H9 (cell line): ENCODE measurements around the gene MED15. TPM values are rescaled to one million over a fixed set of nuclear protein-coding genes. Genes with fewer than 3 reads are reported as not detected.
"Not testable (repeated sequence)": the region's sequence is repeated elsewhere in the genome, so short reads cannot be mapped to it uniquely, and the experiment has no call there.

ENCODE experiments used
- DNase-seq: peaks from one replicate; pipeline ENCODE4 v3.0.0-alpha.2; 2017
- H2AFZ ChIP-seq: one replicate; pipeline ENCODE4 v1.6.1; 2013; ENCODE audit warnings: mild to moderate bottlenecking, low read length, control low read depth, moderate library complexity
- H2AK5ac ChIP-seq: 2 replicates; pipeline ENCODE4 v1.6.1; 2013; ENCODE audit warnings: low read length, control low read depth, mixed read lengths; ENCODE audit not compliant: insufficient read length
- H2BK120ac ChIP-seq: one replicate; pipeline ENCODE4 v1.6.1; 2013; ENCODE audit warnings: low read depth, mild to moderate bottlenecking, low read length, control low read depth, inconsistent platforms; ENCODE audit not compliant: poor library complexity, severe bottlenecking
- H2BK12ac ChIP-seq: 2 replicates; pipeline ENCODE4 v1.6.1; 2013; ENCODE audit warnings: low read length, control low read depth, mixed read lengths, low read depth; ENCODE audit not compliant: insufficient read length
- H2BK15ac ChIP-seq: 2 replicates; pipeline ENCODE4 v1.6.1; 2013; ENCODE audit warnings: low read depth, low read length, control low read depth
- H2BK20ac ChIP-seq: one replicate; pipeline ENCODE4 v1.6.1; 2013; ENCODE audit warnings: low read depth, mild to moderate bottlenecking, low read length, control low read depth, inconsistent platforms; ENCODE audit not compliant: poor library complexity, severe bottlenecking
- H2BK5ac ChIP-seq: 2 replicates; pipeline ENCODE4 v1.6.1; 2013; ENCODE audit warnings: low read length, control low read depth, mixed read lengths; ENCODE audit not compliant: insufficient read length
- H3K14ac ChIP-seq: 2 replicates; pipeline ENCODE4 v1.6.1; 2013; ENCODE audit warnings: low read length, control low read depth; ENCODE audit not compliant: insufficient read depth
- H3K18ac ChIP-seq: 2 replicates; pipeline ENCODE4 v1.6.1; 2013; ENCODE audit warnings: low read depth, mild to moderate bottlenecking, mixed read lengths, low read length, control low read depth; ENCODE audit not compliant: insufficient read length
- H3K23ac ChIP-seq: 2 replicates; pipeline ENCODE4 v1.6.1; 2013; ENCODE audit warnings: low read length, control low read depth, mixed read lengths, low read depth; ENCODE audit not compliant: insufficient read length
- H3K23me2 ChIP-seq: 2 replicates; pipeline ENCODE4 v1.6.1; 2013; ENCODE audit warnings: low read depth, mild to moderate bottlenecking, mixed read lengths, low read length, control low read depth; ENCODE audit not compliant: insufficient read length, poor library complexity, severe bottlenecking
- H3K27ac ChIP-seq: 2 replicates; pipeline ENCODE4 v1.5.1; 2013; ENCODE audit warnings: low read length, control low read depth, mixed read lengths, low read depth; ENCODE audit not compliant: insufficient read length
- H3K27me3 ChIP-seq: 2 replicates; pipeline ENCODE4 v1.6.1; 2013; ENCODE audit warnings: low read length, control low read depth, inconsistent platforms; ENCODE audit not compliant: insufficient read depth
- H3K4ac ChIP-seq: 2 replicates; pipeline ENCODE4 v1.6.1; 2013; ENCODE audit warnings: low read depth, mild to moderate bottlenecking, control low read depth, inconsistent platforms, low read length, moderate library complexity
- H3K4me1 ChIP-seq: 2 replicates; pipeline ENCODE4 v1.6.1; 2013; ENCODE audit warnings: low read length, control low read depth, inconsistent platforms; ENCODE audit not compliant: insufficient read depth
- H3K4me2 ChIP-seq: 2 replicates; pipeline ENCODE4 v1.6.1; 2013; ENCODE audit warnings: low read length, control low read depth, mixed read lengths; ENCODE audit not compliant: insufficient read length, insufficient read depth
- H3K56ac ChIP-seq: 2 replicates; pipeline ENCODE4 v1.6.1; 2013; ENCODE audit warnings: low read depth, mild to moderate bottlenecking, mixed read lengths, low read length, control low read depth; ENCODE audit not compliant: insufficient read length
- H3K79me1 ChIP-seq: 2 replicates; pipeline ENCODE4 v1.6.1; 2013; ENCODE audit warnings: low read depth, mild to moderate bottlenecking, moderate library complexity, low read length, control low read depth, inconsistent platforms; ENCODE audit not compliant: insufficient read depth, poor library complexity, severe bottlenecking
- H3K79me2 ChIP-seq: 2 replicates; pipeline ENCODE4 v1.6.1; 2013; ENCODE audit warnings: low read length, control low read depth, inconsistent platforms; ENCODE audit not compliant: insufficient read depth
- H3K9ac ChIP-seq: 2 replicates; pipeline ENCODE4 v1.6.1; 2013; ENCODE audit warnings: low read length, control low read depth, mixed read lengths; ENCODE audit not compliant: insufficient read length; ENCODE audit errors: extremely low read depth
- H3K9me3 ChIP-seq: one replicate; pipeline ENCODE4 v1.6.1; 2013; ENCODE audit warnings: low read depth, low read length, inconsistent platforms; ENCODE audit not compliant: control insufficient read depth
- H3T11ph ChIP-seq: one replicate; pipeline ENCODE4 v1.6.1; 2013; ENCODE audit warnings: mild to moderate bottlenecking, low read length, control low read depth, inconsistent platforms
- H4K20me1 ChIP-seq: one replicate; pipeline ENCODE4 v1.6.1; 2013; ENCODE audit not compliant: control insufficient read depth, insufficient read length, insufficient read depth
- H4K5ac ChIP-seq: 2 replicates; pipeline ENCODE4 v1.6.1; 2013; ENCODE audit warnings: low read depth, mild to moderate bottlenecking, mixed read lengths, low read length, control low read depth; ENCODE audit not compliant: insufficient read length
- H4K8ac ChIP-seq: replicated peaks from 2 replicates; pipeline ENCODE4 v1.6.1; 2013; ENCODE audit warnings: low read length, control low read depth, mixed read lengths, low read depth; ENCODE audit not compliant: insufficient read length
- H4K91ac ChIP-seq: 2 replicates; pipeline ENCODE4 v1.6.1; 2013; ENCODE audit warnings: low read depth, mild to moderate bottlenecking, moderate library complexity, mixed read lengths, low read length, control low read depth; ENCODE audit not compliant: insufficient read length
- H3K27ac Mint-ChIP-seq, 3 experiments: 2 replicates in 2 of 3; 3 replicates in 1 of 3; pipeline ENCODE4 v1.8.0; 2020 to 2021; ENCODE audit warnings: mixed read lengths in 3 of 3, mild to moderate bottlenecking in 1 of 3, moderate library complexity in 1 of 3
- H3K27me3 Mint-ChIP-seq: 2 replicates; pipeline ENCODE4 v1.8.0; 2021; ENCODE audit warnings: low read depth, mild to moderate bottlenecking, moderate library complexity, mixed read lengths
- H3K36me3 Mint-ChIP-seq, 3 experiments: 2 replicates in 2 of 3; 3 replicates in 1 of 3; pipeline ENCODE4 v1.8.0; 2020 to 2021; ENCODE audit warnings: low read depth in 3 of 3, mixed read lengths in 3 of 3; ENCODE audit not compliant: insufficient read depth in 1 of 3
- H3K4me1 Mint-ChIP-seq, 2 experiments: 2 replicates each; pipeline ENCODE4 v1.8.0; 2020; ENCODE audit warnings: mixed read lengths in 2 of 2
- H3K4me3 Mint-ChIP-seq, 2 experiments: 2 replicates in 1 of 2; 3 replicates in 1 of 2; pipeline ENCODE4 v1.8.0; 2020 to 2021; ENCODE audit warnings: mild to moderate bottlenecking in 2 of 2, mixed read lengths in 2 of 2, moderate library complexity in 1 of 2
- H3K9me3 Mint-ChIP-seq, 2 experiments: 2 replicates in 1 of 2; 3 replicates in 1 of 2; pipeline ENCODE4 v1.8.0; 2020; ENCODE audit warnings: mild to moderate bottlenecking in 2 of 2, mixed read lengths in 2 of 2, moderate library complexity in 1 of 2
- WGBS: extraction: QIAGEN DNeasy Blood & Tissue Kit; methylation state at CpG from one replicate; pipeline ENCODE4 v1.1.7; 2013; ENCODE audit warnings: missing lambda C conversion rate, low lambda C conversion rate, mixed read lengths; ENCODE audit not compliant: insufficient read length; ENCODE audit errors: extremely low coverage; 5-methylcytosine and 5-hydroxymethylcytosine counted together
- total RNA-seq: library from RNA; stranded (reverse); gene quantifications from 2 replicates; pipeline ENCODE4 v1.2.1, GENCODE V29; 2021

The MED15 gene
- total RNA-seq, 1 experiment from 2014 or later = 47.4 TPM

DNA sequence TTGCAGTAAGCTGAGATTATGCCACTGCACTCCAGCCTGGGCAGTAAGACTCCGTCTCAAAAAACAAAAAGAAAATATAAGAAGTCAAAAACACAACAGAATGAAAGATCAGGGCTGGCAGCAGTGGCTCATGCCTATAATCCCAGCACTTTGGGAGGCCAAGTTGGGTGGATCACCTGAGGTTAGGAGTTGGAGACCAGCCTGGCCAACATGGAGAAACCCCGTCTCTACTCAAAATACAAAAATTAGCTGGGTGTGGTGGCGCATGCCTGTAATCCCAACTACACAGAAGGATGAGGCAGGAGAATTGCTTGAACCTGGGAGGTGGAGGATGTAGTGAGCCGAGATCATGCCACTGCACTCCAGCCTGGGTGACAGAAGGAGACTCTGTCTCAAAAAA, 87.1 kb downstream of the MED15 start:
- H2AFZ ChIP-seq, H2BK15ac ChIP-seq, H2BK120ac ChIP-seq, H3K18ac ChIP-seq, H3K27me3 Mint-ChIP-seq, H3K4me2 ChIP-seq, H3K36me3 Mint-ChIP-seq, H4K5ac ChIP-seq, H3K23ac ChIP-seq, H3T11ph ChIP-seq, H2BK5ac ChIP-seq, H2BK20ac ChIP-seq, H2AK5ac ChIP-seq, H3K23me2 ChIP-seq, H4K20me1 ChIP-seq, H3K79me2 ChIP-seq, H3K27me3 ChIP-seq, H3K27ac ChIP-seq, H3K56ac ChIP-seq, H4K91ac ChIP-seq, H3K4ac ChIP-seq, DNase-seq, H3K4me1 ChIP-seq, H3K4me3 Mint-ChIP-seq, H3K9me3 Mint-ChIP-seq, H3K27ac Mint-ChIP-seq, H3K9ac ChIP-seq, H4K8ac ChIP-seq, H2BK12ac ChIP-seq, H3K9me3 ChIP-seq, H3K14ac ChIP-seq, H3K79me1 ChIP-seq: not testable (repeated sequence)
- H3K4me1 Mint-ChIP-seq = peaks cover 10 to 12% of the 10 kb centered on the region in 2 experiments
- no CpG with 5 or more reads among the region's 4 CpGs for WGBS
